H1 (cell line): ENCODE measurements around the gene GLTPD2. TPM values are rescaled to one million over a fixed set of nuclear protein-coding genes. Genes with fewer than 3 reads are reported as not detected.

Experiments used
- FOSL1 ChIP-seq: IDR thresholded peaks from 2 replicates; pipeline ENCODE4 v1.6.1; 2011; ENCODE audit warnings: mild to moderate bottlenecking, low read depth, low read length, moderate library complexity; ENCODE audit not compliant: insufficient read depth
- HDAC2 ChIP-seq, 2 experiments: fragments of 300-600 bp in 1 of 2; sonication (generic) in 1 of 2; IDR thresholded peaks; 2 replicates each; pipeline ENCODE4 v1.6.1; 2011 to 2012; ENCODE audit warnings: low read depth in 2 of 2, low read length in 2 of 2, mild to moderate bottlenecking in 2 of 2, moderate library complexity in 2 of 2, borderline replicate concordance in 1 of 2, inconsistent platforms in 1 of 2
- JUN ChIP-seq: IDR thresholded peaks from 2 replicates; pipeline ENCODE4 v1.6.1; 2011; ENCODE audit warnings: low read depth, mild to moderate bottlenecking, improper control_type of control experiment, low read length
- polyA plus RNA-seq, 7 experiments: library from polyadenylated mRNA; depleted of rRNA in 3 of 7; stranded (reverse) in 5 of 7; unstranded in 2 of 7; fragments of >200 nt in 5 of 7; fragments of 200-250 nt in 2 of 7; gene quantifications; 1 replicate in 5 of 7; 2 replicates in 1 of 7; 4 replicates in 1 of 7; pipeline versions ENCODE4 v1.2.1 to v1.2.3, GENCODE V29; 2011 to 2013; ENCODE audit warnings: missing spikeins in 2 of 7, mixed read lengths in 2 of 7
- total RNA-seq: library from RNA; stranded (reverse); fragmentation: NEBNext Ultra II Directional; extraction: Animal tissue kit (Norgen Biotek cat#: 25700); gene quantifications from 2 replicates; pipeline ENCODE4 v1.2.1, GENCODE V29; 2021

Gene GLTPD2
- total and polyA plus RNA-seq, 2 of the 8 experiments (the other 6 are each of a cell fraction or from before 2014, with no cell fraction given) = not detected

- no peak for TF ChIP-seq FOSL1
- TF ChIP-seq HDAC2 (IDR thresholded peaks at IDR 0.05; ENCODE audit: borderline replicate concordance in 1 of 2, low read depth in 2 of 2, low read length in 2 of 2) = no peak
- no peak for TF ChIP-seq JUN
These were observed 28.1 kb downstream of the GLTPD2 start (continued) for GRCh38 chr17:4816826-4817225.
